ENCODE measurements around the gene DISC1. TPM values are rescaled to one million over a fixed set of nuclear protein-coding genes. Genes with fewer than 3 reads are reported as not detected.
"Not testable (repeated sequence)": the region's sequence is repeated elsewhere in the genome, so short reads cannot be mapped to it uniquely, and the experiment has no call there.

DISC1 gene
- total RNA-seq, 2 donors from 2014 or later = 2.3 to 7.0 TPM

DNA sequence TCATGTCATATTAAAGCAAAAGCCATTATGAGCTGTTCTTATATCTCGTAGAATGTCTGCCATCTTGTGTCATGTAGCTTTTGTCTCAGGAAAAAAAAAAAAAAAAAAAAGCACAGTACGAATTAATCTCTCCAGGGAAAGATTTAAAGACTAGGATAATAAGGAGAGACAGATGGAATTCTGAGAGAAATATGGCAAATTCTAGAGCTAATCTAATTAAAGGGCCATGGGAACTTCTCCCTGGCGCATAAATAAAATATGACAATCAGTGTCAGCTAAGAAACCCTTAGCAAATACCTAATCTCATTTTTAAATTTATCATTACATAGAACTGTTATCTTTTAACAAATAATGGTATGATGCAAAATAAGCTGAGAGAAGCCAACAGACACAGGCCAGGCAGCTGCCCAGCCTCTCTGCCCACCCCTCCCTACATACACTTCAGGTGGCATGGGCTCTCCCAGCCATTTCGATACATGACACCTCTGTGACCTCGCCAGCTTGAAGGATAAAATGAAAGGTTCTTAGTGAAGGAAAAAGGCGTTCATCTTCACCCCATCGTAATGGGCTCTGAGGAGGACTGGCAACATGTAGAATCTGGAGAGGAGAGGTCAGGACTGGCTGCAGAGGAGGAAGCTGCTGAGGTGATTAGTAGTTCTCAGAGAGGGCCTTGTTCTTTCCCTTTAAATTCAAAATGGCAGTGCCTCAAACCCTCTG, 39.8 kb downstream of the DISC1 start:
- Histone ChIP-seq H3K4me3 (no peak overlapping the region), H3K27me3 (no peaks in the 10 kb centered on the region), H3K9me3 (peaks cover 0 to 4% (median 0%) of the 10 kb centered on the region in 3 donors), H3K36me3 (replicated peaks in 1 of 2; ENCODE audit: insufficient read depth in 1 of 2, low read depth in 2 of 2) (no peaks in the 10 kb centered on the region), H3K4me1 (no peaks in the 10 kb centered on the region), H3K27ac (no peak overlapping the region)
- TF ChIP-seq CTCF (IDR thresholded peaks at IDR 0.05) (no peak), POLR2A (IDR thresholded peaks at IDR 0.05) (no peak)
- WGBS, 2 donors = 73 to 84% methylated on average over 7 of the region's 7 CpGs
- DNase-seq = no peak
- intact Hi-C loops (cut with DNase I) = no loop called here
- ATAC-seq = no peak

GRCh38 chr1:231666937-231667608, 40.5 kb downstream of the DISC1 start:
- H3K4me1 ChIP-seq = no peaks in the 10 kb centered on the region
- no peaks in the 10 kb centered on the region for H3K27me3 ChIP-seq
- TF ChIP-seq CTCF (IDR thresholded peaks at IDR 0.05) = no peak
- TF ChIP-seq POLR2A (IDR thresholded peaks at IDR 0.05) = no peak
- H3K4me3 ChIP-seq = no peak overlapping the region
- intact Hi-C loops (cut with DNase I) = no loop called here
- peaks cover 0 to 4% (median 0%) of the 10 kb centered on the region in 3 donors for H3K9me3 ChIP-seq
- DNase-seq (no peak), ATAC-seq (no peak)
- 36 to 50% methylated on average over 1 of the region's 1 CpG for WGBS, 2 donors
- H3K36me3 ChIP-seq (replicated peaks in 1 of 2; ENCODE audit: insufficient read depth in 1 of 2, low read depth in 2 of 2) = no peaks in the 10 kb centered on the region
- H3K27ac ChIP-seq = no peak overlapping the region

DNA sequence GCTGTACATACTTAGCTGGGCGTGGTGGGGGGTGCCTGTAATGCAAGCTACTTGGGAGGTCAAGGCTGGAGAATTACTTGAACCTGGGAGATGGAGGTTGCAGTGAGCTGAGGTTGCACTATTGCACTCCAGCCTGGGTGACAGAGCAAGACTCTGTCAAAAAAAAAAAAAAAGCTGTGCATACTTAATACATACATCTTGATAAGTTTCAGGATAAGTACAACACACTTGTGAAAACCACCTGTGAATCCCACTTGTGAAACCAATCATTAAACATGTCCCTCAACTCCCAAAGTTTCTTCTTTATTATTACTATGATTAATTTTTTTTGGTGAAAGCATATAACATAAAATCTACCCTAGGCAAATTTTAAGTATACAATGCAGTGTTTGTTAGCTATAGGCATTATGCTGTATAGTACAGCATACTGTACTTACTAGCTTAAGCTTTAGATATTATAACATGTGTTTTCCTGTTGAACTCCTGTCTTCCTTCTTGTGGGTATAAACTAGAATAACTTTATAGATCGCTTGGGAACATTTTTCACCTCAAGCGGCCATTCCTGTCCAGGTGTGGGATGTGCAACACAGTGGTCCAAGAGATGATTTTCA, 41.4 kb downstream of the DISC1 start:
- H3K27ac ChIP-seq = no peak overlapping the region
- TF ChIP-seq POLR2A (IDR thresholded peaks at IDR 0.05) (no peak), CTCF (IDR thresholded peaks at IDR 0.05) (no peak)
- peaks cover 0 to 4% (median 0%) of the 10 kb centered on the region in 3 donors for H3K9me3 ChIP-seq
- ATAC-seq (no peak), DNase-seq (no peak)
- H3K4me3 ChIP-seq = no peak overlapping the region
- WGBS, 2 donors = 81 to 85% methylated on average over 3 of the region's 3 CpGs
- H3K4me1 ChIP-seq = no peaks in the 10 kb centered on the region
- no peaks in the 10 kb centered on the region for H3K36me3 ChIP-seq (replicated peaks in 1 of 2; ENCODE audit: insufficient read depth in 1 of 2, low read depth in 2 of 2)
- intact Hi-C loops (cut with DNase I) = no loop called here
- H3K27me3 ChIP-seq = no peaks in the 10 kb centered on the region

DNA sequence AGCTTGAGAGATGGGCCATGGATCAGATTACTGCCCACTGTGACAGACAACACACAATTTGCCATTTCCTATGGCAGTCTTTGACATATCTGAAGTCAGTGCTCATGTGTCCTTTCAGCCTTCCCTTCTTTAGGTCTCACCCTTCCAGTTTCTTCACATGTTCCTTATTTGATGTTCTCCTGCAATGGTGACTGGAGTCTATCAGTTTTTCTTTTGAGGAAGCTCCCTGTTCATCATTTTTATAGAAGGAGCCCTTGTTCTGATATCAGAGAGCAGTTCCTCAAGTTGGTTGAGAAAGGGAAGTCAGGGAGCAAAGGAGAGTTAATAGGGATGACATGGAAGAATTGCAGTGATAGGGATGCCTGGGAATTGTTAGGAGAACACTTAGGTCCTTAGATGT, 42.2 kb downstream of the DISC1 start:
- Histone ChIP-seq H3K27ac (no peak overlapping the region), H3K27me3 (no peaks in the 10 kb centered on the region), H3K9me3 (peaks cover 0 to 4% (median 0%) of the 10 kb centered on the region in 3 donors), H3K4me1 (no peaks in the 10 kb centered on the region), H3K36me3 (replicated peaks in 1 of 2; ENCODE audit: insufficient read depth in 1 of 2, low read depth in 2 of 2) (no peaks in the 10 kb centered on the region), H3K4me3 (no peak overlapping the region)
- TF ChIP-seq CTCF (IDR thresholded peaks at IDR 0.05) (no peak), POLR2A (IDR thresholded peaks at IDR 0.05) (no peak)
- intact Hi-C loops (cut with DNase I) = no loop called here
- ATAC-seq = no peak
- DNase-seq = no peak

DNA sequence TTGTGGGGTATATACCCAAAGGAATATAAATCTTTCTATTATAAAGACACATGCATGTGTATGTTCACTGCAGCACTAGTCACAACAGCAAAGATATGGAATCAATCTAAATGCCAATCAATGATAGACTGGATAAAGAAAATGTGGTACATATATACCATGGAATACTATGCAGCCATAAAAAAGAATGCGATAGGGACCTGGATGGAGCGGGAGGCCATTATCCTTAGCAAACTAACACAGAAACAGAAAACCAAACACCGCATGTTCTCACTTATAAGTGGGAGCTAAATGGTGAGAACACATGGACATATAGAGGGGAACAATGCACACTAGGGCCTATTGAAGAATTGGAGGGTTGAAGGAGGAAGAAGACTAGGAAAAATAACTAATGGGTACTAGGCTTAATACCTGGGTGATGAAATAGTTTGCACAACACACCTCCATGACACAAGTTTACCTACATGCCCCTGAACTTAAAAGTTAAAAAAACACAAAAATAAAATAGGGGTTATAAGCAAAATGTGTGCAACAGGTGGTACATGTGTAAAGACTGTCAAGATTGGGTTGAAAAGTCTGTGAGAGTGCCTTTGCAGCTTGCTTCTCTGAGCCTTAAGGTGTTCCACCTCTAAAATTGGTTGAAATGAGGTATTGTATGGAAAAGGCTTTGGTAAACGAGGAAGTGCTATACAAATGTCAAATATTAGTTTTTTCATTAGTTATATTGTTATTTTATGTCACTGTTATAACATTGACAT, 43.5 kb downstream of the DISC1 start:
- H3K9me3 ChIP-seq; H3K4me3 ChIP-seq; intact Hi-C loops (cut with DNase I); H3K36me3 ChIP-seq (replicated peaks in 1 of 2; ENCODE audit: insufficient read depth in 1 of 2, low read depth in 2 of 2); H3K27me3 ChIP-seq; DNase-seq; H3K27ac ChIP-seq; H3K4me1 ChIP-seq; ATAC-seq: not testable (repeated sequence)
- WGBS, 2 donors = 78 to 84% methylated on average over 4 of the region's 4 CpGs
